GM03348 (cell line): ENCODE data around the gene HOXD13.

Experiments used
- DNase-seq: peaks from one replicate; pipeline ENCODE4 v3.0.0; 2012; ENCODE audit warnings: low spot score

Gene HOXD13

DNA sequence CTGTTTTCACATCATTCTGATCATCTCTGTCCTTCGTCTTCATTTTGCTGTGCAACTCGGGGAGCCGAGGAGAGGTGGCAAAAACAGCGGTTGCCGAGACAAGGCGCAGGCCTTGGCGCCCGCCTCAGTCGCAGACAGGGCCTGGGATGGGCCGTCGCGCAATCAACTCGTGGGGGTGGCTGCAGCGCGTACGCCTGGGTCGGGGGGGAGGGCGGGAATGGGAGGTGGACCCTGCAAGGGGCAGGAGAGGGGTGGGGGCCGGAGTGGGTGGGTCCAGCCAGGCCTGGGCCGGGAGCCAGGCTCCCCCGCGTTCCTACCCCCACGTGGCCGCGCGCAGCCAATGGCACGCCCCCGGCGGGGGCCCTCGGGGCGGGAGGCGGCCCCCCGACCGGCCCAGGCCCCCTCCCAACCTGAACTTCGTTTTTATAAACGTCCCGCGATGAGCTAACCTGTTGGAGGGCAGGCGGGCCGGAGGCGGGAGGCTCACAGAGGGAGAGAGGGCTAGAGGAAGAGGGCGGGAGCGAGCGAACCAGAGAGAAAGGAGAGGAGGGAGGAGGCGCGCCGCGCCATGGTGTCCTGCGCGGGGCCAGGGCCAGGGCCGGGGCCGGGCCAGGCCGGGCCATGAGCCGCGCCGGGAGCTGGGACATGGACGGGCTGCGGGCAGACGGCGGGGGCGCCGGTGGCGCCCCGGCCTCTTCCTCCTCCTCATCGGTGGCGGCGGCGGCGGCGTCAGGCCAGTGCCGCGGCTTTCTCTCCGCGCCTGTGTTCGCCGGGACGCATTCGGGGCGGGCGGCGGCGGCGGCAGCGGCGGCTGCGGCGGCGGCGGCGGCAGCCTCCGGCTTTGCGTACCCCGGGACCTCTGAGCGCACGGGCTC lies at the start of gene HOXD13:
TSS of gene HOXD13 (plus strand) at position 452 of the 875 bp plus-strand sequence. CDS start at position 622, 170 bp downstream.
- no peak for DNase-seq

- no peak for DNase-seq
These were observed 36.1 kb upstream of the HOXD13 start for GRCh38 chr2:176056406-176056805.

DNA sequence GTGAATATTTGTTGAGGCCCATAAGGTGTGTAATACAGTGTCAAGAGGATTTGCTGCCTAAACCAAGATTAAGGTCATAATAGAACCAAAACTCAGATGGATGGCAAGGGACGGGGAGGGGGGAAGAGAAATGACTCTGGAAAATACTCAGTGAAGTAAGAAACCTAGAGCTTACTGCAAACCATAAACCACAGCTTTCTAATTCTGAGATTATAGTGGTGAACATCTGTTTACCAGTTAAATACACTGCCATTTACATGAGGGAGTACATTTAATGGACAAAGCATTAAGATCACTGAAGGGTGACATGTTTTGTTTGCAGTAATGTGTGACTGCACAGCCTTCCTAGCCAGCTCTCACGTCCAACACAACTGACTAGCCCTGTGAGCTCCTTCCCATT lies 28.6 kb upstream of the HOXD13 start:
- no peak for DNase-seq

GRCh38 chr2:176066645-176067588 lies 25.6 kb upstream of the HOXD13 start:
- no peak for DNase-seq

DNA sequence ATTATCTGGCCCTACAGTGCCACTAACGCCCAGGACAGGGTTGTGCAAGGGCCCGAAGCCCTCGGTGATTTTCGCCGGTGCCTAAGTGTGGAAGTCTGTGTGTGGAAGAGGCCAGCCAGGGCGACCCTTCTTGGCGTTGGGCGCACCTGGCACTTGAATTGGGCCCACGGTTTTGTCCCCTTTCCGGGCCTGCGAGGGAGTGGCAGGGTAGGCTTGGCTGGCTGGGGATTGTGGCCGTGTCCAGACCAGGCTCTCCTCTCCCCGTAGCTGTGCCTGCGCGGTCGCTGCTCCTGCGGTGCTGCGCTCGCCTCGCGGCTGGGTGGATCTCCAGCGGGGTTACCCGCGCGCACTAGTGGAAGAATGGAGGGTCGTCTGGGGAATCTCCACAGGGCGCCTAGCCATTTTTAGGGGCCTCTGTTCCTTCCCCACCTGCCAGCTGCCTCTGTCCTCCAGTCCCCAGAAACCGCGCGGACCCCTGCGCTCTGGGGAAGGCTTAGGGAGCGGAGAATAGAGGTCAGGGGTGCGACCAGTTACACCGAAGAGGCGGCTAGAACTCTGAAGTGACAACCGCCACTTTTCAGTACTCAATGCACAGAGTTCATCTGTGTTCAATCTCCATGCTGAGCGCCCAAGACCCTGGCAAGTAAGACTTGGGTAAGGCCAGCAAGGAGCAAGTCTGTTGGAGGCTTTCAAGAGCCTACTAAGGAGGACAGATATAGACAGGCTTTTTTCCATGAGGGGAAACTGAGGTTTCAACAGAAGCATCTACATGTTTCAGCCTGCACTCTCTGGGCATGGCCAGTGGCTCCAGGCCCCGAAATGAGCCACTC lies 24.7 kb upstream of the HOXD13 start:
- no peak for DNase-seq

GRCh38 chr2:176068419-176068832 lies 24.1 kb upstream of the HOXD13 start:
- DNase-seq: no peak

DNA sequence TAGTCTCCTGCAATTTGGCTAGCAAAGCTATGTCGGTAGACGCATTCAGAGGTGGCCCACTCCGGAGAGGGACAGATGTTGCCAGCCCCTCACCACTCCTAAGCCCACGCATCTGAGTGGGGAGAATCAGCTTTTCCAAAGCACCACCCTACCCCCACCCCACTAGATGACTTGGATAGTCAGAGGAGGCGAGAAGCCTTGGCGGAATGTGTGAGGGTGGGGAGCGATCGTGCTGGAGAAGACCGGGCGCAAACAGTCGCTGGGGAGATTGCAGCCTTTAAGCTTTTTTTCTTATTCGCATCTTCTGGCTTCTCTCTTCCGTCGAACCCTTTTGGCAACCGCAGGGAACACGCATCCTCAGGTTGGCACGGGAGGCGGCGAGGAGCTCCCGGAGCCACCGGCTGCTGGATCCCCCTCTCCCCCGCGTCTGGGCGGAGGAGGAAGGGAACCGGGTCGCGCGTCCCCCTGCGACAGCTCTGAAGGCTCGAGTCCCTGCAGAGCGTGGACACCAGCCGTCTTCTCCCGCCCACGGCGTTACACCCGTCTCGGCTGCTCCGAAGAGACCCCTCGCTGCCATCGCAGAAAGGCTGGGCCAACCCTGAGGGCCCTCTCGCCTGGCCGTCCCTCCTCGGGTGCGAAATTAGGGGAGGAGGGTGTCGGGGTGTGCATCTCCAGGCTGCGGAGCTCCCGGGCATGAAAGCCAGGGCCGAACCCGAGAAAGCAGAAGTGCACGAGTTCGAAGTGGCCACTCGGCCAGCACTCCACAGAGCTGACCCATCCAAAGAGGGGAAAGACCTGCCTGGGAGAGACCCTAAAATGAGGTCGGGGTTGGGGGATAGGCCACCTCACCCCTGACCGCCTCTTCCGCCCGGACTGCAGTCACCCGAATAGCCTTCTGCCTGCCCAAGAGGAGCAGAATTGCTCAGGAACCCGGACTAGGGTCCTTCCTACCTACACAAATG lies 20.9 kb upstream of the HOXD13 start:
- DNase-seq: no peak

- DNase-seq: no peak
These were observed 20.2 kb upstream of the HOXD13 start for GRCh38 chr2:176072292-176072669.

GRCh38 chr2:176072951-176073904 lies 19.3 kb upstream of the HOXD13 start:
- no peak for DNase-seq

- DNase-seq: no peak
These were observed 17.5 kb upstream of the HOXD13 start for GRCh38 chr2:176074919-176075425.

DNA sequence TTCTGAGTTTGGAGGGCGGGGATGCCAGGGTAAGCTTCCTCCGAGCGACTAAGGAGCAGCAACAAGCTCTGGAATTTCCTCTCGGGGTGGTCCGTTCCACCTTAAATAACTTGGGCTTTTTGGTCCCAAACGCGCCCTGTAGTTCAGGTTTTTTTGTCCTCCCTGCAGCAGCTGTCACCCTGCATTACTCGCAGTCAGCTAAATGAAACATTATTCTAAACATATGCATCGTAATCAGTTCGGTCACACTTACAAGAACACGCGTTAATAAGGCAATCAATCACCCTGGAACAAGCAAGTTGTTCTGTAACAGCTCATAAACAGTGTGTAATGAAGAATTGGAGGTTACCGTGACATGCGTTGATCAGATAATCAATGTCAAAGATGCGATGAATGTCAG lies 17.0 kb upstream of the HOXD13 start:
- no peak for DNase-seq

GRCh38 chr2:176076063-176076462 lies 16.5 kb upstream of the HOXD13 start:
- DNase-seq: no peak

DNA sequence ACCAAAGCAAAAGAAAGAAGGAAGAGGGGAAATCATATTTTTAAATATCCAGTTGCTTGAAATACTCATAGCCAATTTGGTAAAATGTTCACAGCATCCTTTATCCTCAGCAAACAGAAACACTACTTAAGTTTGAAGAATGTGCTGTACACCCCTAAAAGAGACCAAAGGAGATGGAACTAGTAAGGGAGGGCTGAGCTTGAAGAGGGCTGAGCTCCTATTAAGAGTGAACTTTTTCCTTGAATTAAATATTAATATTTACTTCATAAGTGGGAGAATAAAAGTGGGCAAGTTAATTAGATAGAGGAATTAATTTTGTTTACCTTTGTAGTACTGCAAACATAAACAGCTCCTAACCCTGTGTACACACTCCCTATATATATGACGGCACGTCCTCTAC lies 15.7 kb upstream of the HOXD13 start:
- no peak for DNase-seq

GRCh38 chr2:176078541-176079284 lies 13.8 kb upstream of the HOXD13 start:
- no peak for DNase-seq

GRCh38 chr2:176079285-176079830 lies 13.2 kb upstream of the HOXD13 start:
- DNase-seq: no peak

DNA sequence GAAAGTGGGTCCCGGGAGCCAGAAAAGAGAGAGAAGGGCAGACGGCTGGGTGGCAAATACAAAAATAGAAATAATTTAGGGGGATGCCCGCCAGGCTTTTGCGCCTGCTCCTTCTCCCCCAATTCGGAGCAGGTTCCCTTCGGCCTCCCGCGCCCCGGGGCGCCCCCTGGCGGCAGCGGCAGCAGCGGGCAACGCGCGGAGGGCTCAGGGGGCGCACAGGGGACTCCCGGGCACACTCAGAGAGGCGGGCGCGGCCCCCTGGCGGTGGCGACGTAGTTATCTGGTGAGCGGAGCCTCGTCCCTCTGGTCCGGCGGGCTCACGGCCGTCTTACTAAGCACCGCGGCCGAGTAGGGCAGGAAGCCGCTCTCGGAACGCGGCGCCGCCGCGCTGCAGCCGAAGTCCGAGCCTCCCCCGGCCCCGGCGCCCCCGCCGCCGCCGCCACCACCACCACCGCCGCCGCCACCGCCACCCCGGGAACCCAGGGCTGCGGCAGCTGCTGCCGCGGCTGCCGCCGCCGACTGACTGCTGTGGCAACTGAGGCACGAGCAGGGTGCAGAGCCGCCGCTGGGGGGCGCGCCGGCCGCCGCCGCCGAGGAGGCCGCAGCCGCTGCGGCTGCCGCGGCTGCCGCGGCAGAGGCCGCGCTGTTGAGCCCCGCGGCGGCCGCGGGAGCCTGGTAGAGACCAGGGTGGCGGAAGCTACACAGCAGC lies 12.5 kb upstream of the HOXD13 start:
- DNase-seq: peak; percentile 85

- no peak for DNase-seq
These were observed 11.8 kb upstream of the HOXD13 start for GRCh38 chr2:176080540-176081375.
